HepG2 (cell line): ENCODE results near the gene P2RX2. TPM values are rescaled to one million over a fixed set of nuclear protein-coding genes. Genes with fewer than 3 reads are reported as not detected.

Experiments used
- ARID2 ChIP-seq: sonication (generic); formaldehyde crosslinking; IDR thresholded peaks from 2 replicates; pipeline ENCODE4 v1.8.1; 2022; ENCODE audit warnings: mild to moderate bottlenecking, missing genetic modification reagents, borderline replicate concordance
- BORCS8-MEF2B ChIP-seq: sonication (generic); formaldehyde crosslinking; IDR thresholded peaks from 2 replicates; pipeline ENCODE4 v1.8.0; 2022; ENCODE audit warnings: mild to moderate bottlenecking, missing genetic modification reagents
- ELF3 ChIP-seq: IDR thresholded peaks from 2 replicates; pipeline ENCODE4 v1.6.1; 2016; ENCODE audit warnings: missing genetic modification reagents, missing compliant biosample characterization
- ETV5 ChIP-seq: IDR thresholded peaks from 2 replicates; pipeline ENCODE4 v1.6.1; 2018; ENCODE audit warnings: missing biosample characterization, missing genetic modification reagents, inconsistent platforms, borderline replicate concordance
- FOXC1 ChIP-seq: sonication (generic); formaldehyde crosslinking; IDR thresholded peaks from 2 replicates; pipeline ENCODE4 v1.8.0; 2022; ENCODE audit warnings: mild to moderate bottlenecking, missing genetic modification reagents, borderline replicate concordance
- NFIC ChIP-seq: IDR thresholded peaks from 2 replicates; pipeline ENCODE4 v1.6.1; 2012; ENCODE audit warnings: mild to moderate bottlenecking, low read length, inconsistent platforms
- SNAPC2 ChIP-seq: sonication (generic); formaldehyde crosslinking; IDR thresholded peaks from 2 replicates; pipeline ENCODE4 v1.8.1; 2022; ENCODE audit warnings: mild to moderate bottlenecking, missing genetic modification reagents
- ZNF121 ChIP-seq: sonication (generic); formaldehyde crosslinking; IDR thresholded peaks from 2 replicates; pipeline ENCODE4 v1.5.0; 2020; ENCODE audit warnings: mild to moderate bottlenecking, missing genetic modification reagents
- ZNF230 ChIP-seq: sonication (generic); formaldehyde crosslinking; IDR thresholded peaks from 2 replicates; pipeline ENCODE4 v1.4.0; 2020; ENCODE audit warnings: mild to moderate bottlenecking, missing genetic modification reagents
- ZNF558 ChIP-seq: sonication (generic); formaldehyde crosslinking; IDR thresholded peaks from 2 replicates; pipeline ENCODE4 v1.9.0; 2022; ENCODE audit warnings: mild to moderate bottlenecking, missing genetic modification reagents, borderline replicate concordance
- polyA plus RNA-seq, 8 experiments: library from polyadenylated mRNA; depleted of rRNA in 3 of 8; stranded (reverse) in 7 of 8; unstranded in 1 of 8; fragments of >200 nt; fragmentation: Illumina TruSeq in 4 of 8; extraction: Trizol in 4 of 8; gene quantifications; 2 replicates each; pipeline versions ENCODE4 v1.2.1 to v1.2.3, GENCODE V29; 2011 to 2016; ENCODE audit warnings: low read depth in 4 of 8, missing spikeins in 1 of 8, mixed read lengths in 1 of 8; ENCODE audit not compliant: insufficient read depth in 1 of 8
- total RNA-seq, 5 experiments: library from RNA; depleted of rRNA; stranded (reverse); fragments of >200 nt; fragmentation: Illumina TruSeq; extraction: Trizol; gene quantifications; 2 replicates each; pipeline ENCODE4 v1.2.3, GENCODE V29; 2016; ENCODE audit warnings: low read depth in 1 of 5
- TF ChIP-seq, protein P1 (sequence below): sonication (generic); formaldehyde crosslinking; IDR thresholded peaks from 2 replicates; pipeline ENCODE4 v1.5.0; 2020; ENCODE audit warnings: mild to moderate bottlenecking, missing genetic modification reagents, borderline replicate concordance

P2RX2 gene
- total and polyA plus RNA-seq, 2 of the 13 experiments (the other 11 are each of a cell fraction or from before 2014, with no cell fraction given): not detected

DNA sequence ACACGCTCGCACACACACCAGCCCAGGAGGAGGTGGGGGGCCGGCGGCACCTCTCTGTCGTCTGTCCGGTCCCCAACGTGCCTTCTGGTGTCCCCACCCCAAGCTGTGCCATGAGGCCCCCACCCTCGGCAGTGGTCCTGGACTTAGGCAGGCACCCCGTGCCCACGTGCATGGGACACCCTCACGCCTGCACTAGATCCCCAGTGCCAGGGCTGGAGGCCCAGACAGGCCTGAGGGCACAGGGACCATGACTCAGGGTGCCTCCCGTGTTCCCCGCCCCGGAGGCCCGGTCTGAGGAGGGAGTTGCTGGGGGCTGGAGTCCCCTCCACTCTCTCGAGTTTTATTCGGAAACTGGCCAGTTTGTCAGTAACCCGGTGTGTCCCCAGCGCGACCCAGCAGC is 47.0 kb upstream of the P2RX2 start (continued):
- TF ChIP-seq ZNF230: no peak
- TF ChIP-seq, protein P1, sequence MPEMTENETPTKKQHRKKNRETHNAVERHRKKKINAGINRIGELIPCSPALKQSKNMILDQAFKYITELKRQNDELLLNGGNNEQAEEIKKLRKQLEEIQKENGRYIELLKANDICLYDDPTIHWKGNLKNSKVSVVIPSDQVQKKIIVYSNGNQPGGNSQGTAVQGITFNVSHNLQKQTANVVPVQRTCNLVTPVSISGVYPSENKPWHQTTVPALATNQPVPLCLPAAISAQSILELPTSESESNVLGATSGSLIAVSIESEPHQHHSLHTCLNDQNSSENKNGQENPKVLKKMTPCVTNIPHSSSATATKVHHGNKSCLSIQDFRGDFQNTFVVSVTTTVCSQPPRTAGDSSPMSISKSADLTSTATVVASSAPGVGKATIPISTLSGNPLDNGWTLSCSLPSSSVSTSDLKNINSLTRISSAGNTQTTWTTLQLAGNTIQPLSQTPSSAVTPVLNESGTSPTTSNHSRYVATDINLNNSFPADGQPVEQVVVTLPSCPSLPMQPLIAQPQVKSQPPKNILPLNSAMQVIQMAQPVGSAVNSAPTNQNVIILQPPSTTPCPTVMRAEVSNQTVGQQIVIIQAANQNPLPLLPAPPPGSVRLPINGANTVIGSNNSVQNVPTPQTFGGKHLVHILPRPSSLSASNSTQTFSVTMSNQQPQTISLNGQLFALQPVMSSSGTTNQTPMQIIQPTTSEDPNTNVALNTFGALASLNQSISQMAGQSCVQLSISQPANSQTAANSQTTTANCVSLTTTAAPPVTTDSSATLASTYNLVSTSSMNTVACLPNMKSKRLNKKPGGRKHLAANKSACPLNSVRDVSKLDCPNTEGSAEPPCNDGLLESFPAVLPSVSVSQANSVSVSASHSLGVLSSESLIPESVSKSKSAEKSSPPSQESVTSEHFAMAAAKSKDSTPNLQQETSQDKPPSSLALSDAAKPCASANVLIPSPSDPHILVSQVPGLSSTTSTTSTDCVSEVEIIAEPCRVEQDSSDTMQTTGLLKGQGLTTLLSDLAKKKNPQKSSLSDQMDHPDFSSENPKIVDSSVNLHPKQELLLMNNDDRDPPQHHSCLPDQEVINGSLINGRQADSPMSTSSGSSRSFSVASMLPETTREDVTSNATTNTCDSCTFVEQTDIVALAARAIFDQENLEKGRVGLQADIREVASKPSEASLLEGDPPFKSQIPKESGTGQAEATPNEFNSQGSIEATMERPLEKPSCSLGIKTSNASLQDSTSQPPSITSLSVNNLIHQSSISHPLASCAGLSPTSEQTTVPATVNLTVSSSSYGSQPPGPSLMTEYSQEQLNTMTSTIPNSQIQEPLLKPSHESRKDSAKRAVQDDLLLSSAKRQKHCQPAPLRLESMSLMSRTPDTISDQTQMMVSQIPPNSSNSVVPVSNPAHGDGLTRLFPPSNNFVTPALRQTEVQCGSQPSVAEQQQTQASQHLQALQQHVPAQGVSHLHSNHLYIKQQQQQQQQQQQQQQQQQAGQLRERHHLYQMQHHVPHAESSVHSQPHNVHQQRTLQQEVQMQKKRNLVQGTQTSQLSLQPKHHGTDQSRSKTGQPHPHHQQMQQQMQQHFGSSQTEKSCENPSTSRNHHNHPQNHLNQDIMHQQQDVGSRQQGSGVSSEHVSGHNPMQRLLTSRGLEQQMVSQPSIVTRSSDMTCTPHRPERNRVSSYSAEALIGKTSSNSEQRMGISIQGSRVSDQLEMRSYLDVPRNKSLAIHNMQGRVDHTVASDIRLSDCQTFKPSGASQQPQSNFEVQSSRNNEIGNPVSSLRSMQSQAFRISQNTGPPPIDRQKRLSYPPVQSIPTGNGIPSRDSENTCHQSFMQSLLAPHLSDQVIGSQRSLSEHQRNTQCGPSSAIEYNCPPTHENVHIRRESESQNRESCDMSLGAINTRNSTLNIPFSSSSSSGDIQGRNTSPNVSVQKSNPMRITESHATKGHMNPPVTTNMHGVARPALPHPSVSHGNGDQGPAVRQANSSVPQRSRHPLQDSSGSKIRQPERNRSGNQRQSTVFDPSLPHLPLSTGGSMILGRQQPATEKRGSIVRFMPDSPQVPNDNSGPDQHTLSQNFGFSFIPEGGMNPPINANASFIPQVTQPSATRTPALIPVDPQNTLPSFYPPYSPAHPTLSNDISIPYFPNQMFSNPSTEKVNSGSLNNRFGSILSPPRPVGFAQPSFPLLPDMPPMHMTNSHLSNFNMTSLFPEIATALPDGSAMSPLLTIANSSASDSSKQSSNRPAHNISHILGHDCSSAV (CRISPR knock-in tag): no peak
- no peak for TF ChIP-seq ARID2 (CRISPR knock-in tag)
- TF ChIP-seq ZNF558: no peak
- no peak for TF ChIP-seq SNAPC2
- no peak for TF ChIP-seq FOXC1
- no peak for TF ChIP-seq ZNF121 (CRISPR knock-in tag)
- no peak for TF ChIP-seq ELF3 (CRISPR knock-in tag)
- TF ChIP-seq BORCS8-MEF2B: no peak
- TF ChIP-seq NFIC: no peak
- no peak for TF ChIP-seq ETV5 (CRISPR knock-in tag)
- TF ChIP-seq, all 625 proteins: peak for 0
